Peyer's patch (tissue), 4 donors: ENCODE data around the gene UCK2. TPM values are rescaled to one million over a fixed set of nuclear protein-coding genes. Genes with fewer than 3 reads are reported as not detected.
A peak's percentile ranks its signal among the peaks of the same experiment; 100 is the strongest.

ENCODE experiments used
- DNase-seq, 3 donors: peaks; one replicate each; pipeline ENCODE4 v3.0.0-alpha.2; 2017 to 2019
- H3K27ac ChIP-seq, 4 donors: fragments of 200-600 bp; sonication (generic); one replicate each; pipeline ENCODE4 v1.5.1; 2016 to 2019
- H3K27me3 ChIP-seq, 2 donors: fragments of 200-600 bp; sonication (generic); one replicate each; pipeline ENCODE4 v1.5.1; 2019
- H3K36me3 ChIP-seq, 3 donors: fragments of 200-600 bp; sonication (generic); one replicate each; pipeline ENCODE4 v1.5.1; 2016 to 2019
- H3K4me1 ChIP-seq, 4 donors: fragments of 200-600 bp; sonication (generic); one replicate each; pipeline ENCODE4 v1.5.1; 2016 to 2019
- H3K4me3 ChIP-seq, 4 donors: fragments of 200-600 bp; sonication (generic); 1 replicate in 3 of 4; 2 replicates in 1 of 4; pipeline ENCODE4 v1.5.1; 2016 to 2019; ENCODE audit warnings: mild to moderate bottlenecking in 1 of 4
- H3K9me3 ChIP-seq, 4 donors: fragments of 200-600 bp; sonication (generic); one replicate each; pipeline ENCODE4 v1.5.1; 2016 to 2019; ENCODE audit warnings: mild to moderate bottlenecking in 1 of 4
- CTCF ChIP-seq, 6 experiments: fragments of 450-650 bp in 4 of 6; fragments of 200-600 bp in 2 of 6; sonication (generic) in 1 of 6; IDR thresholded peaks; one replicate each; pipeline ENCODE4 v1.5.1; 2017 to 2019; ENCODE audit warnings: antibody characterized with exemption in 6 of 6, mild to moderate bottlenecking in 3 of 6, moderate library complexity in 1 of 6
- POLR2A ChIP-seq, 2 donors: fragments of 450-650 bp; IDR thresholded peaks; one replicate each; pipeline ENCODE4 v1.5.1; 2017; ENCODE audit warnings: antibody characterized with exemption in 2 of 2, mild to moderate bottlenecking in 2 of 2, moderate library complexity in 2 of 2
- total RNA-seq, 4 donors: library from RNA; depleted of rRNA; stranded (reverse); fragments of >200 nt; gene quantifications; one replicate each; pipeline ENCODE4 v1.1.0, GENCODE V29; 2016

UCK2 gene
- total RNA-seq, 4 donors from 2014 or later: 36.3 to 117 (median 84.7) TPM

GRCh38 chr1:165884009-165884689 lies 56.7 kb downstream of the UCK2 start:
- no peak overlapping the region for H3K4me3 ChIP-seq
- peak overlapping the region in 1 of 4 donors; percentile 8 for H3K27ac ChIP-seq
- no peaks in the 10 kb centered on the region for H3K36me3 ChIP-seq
- no peak for TF ChIP-seq POLR2A (IDR thresholded peaks at IDR 0.05)
- no peak for TF ChIP-seq CTCF (IDR thresholded peaks at IDR 0.05)
- DNase-seq: no peak
- H3K4me1 ChIP-seq: peaks cover 0 to 24% (median 0%) of the 10 kb centered on the region in 4 donors
- H3K9me3 ChIP-seq: no peaks in the 10 kb centered on the region
- H3K27me3 ChIP-seq: no peaks in the 10 kb centered on the region

- Histone ChIP-seq H3K27ac (peak overlapping the region in 1 of 4 donors; percentile 8), H3K9me3 (no peaks in the 10 kb centered on the region), H3K4me3 (no peak overlapping the region), H3K27me3 (no peaks in the 10 kb centered on the region), H3K4me1 (peaks cover 0 to 24% (median 0%) of the 10 kb centered on the region in 4 donors), H3K36me3 (no peaks in the 10 kb centered on the region)
- TF ChIP-seq POLR2A (IDR thresholded peaks at IDR 0.05) (no peak), CTCF (IDR thresholded peaks at IDR 0.05) (no peak)
- DNase-seq: no peak
These were observed 57.4 kb downstream of the UCK2 start for GRCh38 chr1:165884690-165885304.

GRCh38 chr1:165885305-165885694 lies 57.9 kb downstream of the UCK2 start:
- H3K4me3 ChIP-seq: no peak overlapping the region
- TF ChIP-seq POLR2A (IDR thresholded peaks at IDR 0.05) (no peak), CTCF (IDR thresholded peaks at IDR 0.05) (no peak)
- H3K36me3 ChIP-seq: peaks cover 0 to 3% (median 0%) of the 10 kb centered on the region in 3 donors
- H3K27ac ChIP-seq: no peak overlapping the region
- no peaks in the 10 kb centered on the region for H3K27me3 ChIP-seq
- no peaks in the 10 kb centered on the region for H3K9me3 ChIP-seq
- H3K4me1 ChIP-seq: peaks cover 0 to 24% (median 0%) of the 10 kb centered on the region in 4 donors
- DNase-seq: no peak

GRCh38 chr1:165886193-165886592 lies 58.8 kb downstream of the UCK2 start:
- TF ChIP-seq POLR2A (IDR thresholded peaks at IDR 0.05) (no peak), CTCF (IDR thresholded peaks at IDR 0.05) (no peak)
- no peak for DNase-seq
- Histone ChIP-seq H3K27ac (no peak overlapping the region), H3K4me3 (no peak overlapping the region), H3K4me1 (peaks cover 0 to 24% (median 0%) of the 10 kb centered on the region in 4 donors), H3K27me3 (no peaks in the 10 kb centered on the region), H3K9me3 (no peaks in the 10 kb centered on the region), H3K36me3 (peaks cover 0 to 12% (median 0%) of the 10 kb centered on the region in 3 donors)

- Histone ChIP-seq H3K36me3 (peaks cover 0 to 20% (median 0%) of the 10 kb centered on the region in 3 donors), H3K27ac (no peak overlapping the region), H3K27me3 (no peaks in the 10 kb centered on the region), H3K9me3 (no peaks in the 10 kb centered on the region), H3K4me3 (no peak overlapping the region), H3K4me1 (peaks cover 0 to 24% (median 0%) of the 10 kb centered on the region in 4 donors)
- TF ChIP-seq CTCF (IDR thresholded peaks at IDR 0.05): no peak
- no peak for TF ChIP-seq POLR2A (IDR thresholded peaks at IDR 0.05)
- no peak for DNase-seq
These were observed 59.6 kb downstream of the UCK2 start for GRCh38 chr1:165886983-165887382.
